HCT116 (cell line): ENCODE results near the gene ANKRD23.

Source experiments
- CBX3 ChIP-seq: IDR thresholded peaks from 2 replicates; pipeline ENCODE4 v1.6.1; 2012; ENCODE audit warnings: low read depth
- CEBPB ChIP-seq: IDR thresholded peaks from 2 replicates; pipeline ENCODE4 v1.6.1; 2012; ENCODE audit warnings: low read depth
- ELF1 ChIP-seq: IDR thresholded peaks from 2 replicates; pipeline ENCODE4 v1.6.1; 2012; ENCODE audit warnings: low read depth, borderline replicate concordance
- POLR2AphosphoS5 ChIP-seq: IDR thresholded peaks from 2 replicates; pipeline ENCODE4 v1.6.1; 2011; ENCODE audit warnings: mild to moderate bottlenecking, low read depth, low read length, moderate library complexity
- RAD21 ChIP-seq: IDR thresholded peaks from 2 replicates; pipeline ENCODE4 v1.6.1; 2012; ENCODE audit warnings: low read depth, mild to moderate bottlenecking
- TF ChIP-seq, protein P1 (sequence below), 3 experiments: fragments of 200-600 bp in 1 of 3; sonication (generic) in 1 of 3; IDR thresholded peaks in 2 of 3; conservative IDR thresholded peaks in 1 of 3; 2 replicates each; pipeline ENCODE4 v1.5.1; 2012 to 2017; ENCODE audit warnings: low read depth in 2 of 3, low read length in 2 of 3, antibody characterized with exemption in 1 of 3, borderline replicate concordance in 1 of 3, control low read depth in 1 of 3, mild to moderate bottlenecking in 1 of 3, mixed read lengths in 1 of 3, mixed run types in 1 of 3, moderate library complexity in 1 of 3; ENCODE audit not compliant: insufficient read depth in 1 of 3

DNA sequence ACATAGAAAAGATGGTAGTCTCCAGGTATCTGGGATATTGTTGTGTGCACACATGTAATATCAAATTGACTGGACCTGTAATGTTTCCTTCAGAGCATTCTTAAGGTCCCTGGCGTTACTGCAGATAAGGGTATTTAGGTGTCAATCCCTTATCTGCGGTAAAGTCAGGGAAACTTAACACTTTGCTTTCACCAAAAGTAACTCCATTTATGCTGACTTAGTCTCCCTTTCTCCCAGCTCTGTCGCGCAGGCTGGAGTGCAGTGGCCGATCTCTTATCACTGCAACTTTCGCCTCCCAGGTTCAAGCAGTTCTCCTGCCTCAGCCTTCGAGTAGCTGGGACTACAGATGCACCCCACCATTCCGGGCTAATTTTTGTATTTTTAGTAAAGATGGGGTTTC is 25.9 kb downstream of the ANKRD23 start:
- TF ChIP-seq POLR2AphosphoS5 (no peak), RAD21 (no peak), ELF1 (no peak), CEBPB (no peak), CBX3 (no peak)
- TF ChIP-seq, protein P1, sequence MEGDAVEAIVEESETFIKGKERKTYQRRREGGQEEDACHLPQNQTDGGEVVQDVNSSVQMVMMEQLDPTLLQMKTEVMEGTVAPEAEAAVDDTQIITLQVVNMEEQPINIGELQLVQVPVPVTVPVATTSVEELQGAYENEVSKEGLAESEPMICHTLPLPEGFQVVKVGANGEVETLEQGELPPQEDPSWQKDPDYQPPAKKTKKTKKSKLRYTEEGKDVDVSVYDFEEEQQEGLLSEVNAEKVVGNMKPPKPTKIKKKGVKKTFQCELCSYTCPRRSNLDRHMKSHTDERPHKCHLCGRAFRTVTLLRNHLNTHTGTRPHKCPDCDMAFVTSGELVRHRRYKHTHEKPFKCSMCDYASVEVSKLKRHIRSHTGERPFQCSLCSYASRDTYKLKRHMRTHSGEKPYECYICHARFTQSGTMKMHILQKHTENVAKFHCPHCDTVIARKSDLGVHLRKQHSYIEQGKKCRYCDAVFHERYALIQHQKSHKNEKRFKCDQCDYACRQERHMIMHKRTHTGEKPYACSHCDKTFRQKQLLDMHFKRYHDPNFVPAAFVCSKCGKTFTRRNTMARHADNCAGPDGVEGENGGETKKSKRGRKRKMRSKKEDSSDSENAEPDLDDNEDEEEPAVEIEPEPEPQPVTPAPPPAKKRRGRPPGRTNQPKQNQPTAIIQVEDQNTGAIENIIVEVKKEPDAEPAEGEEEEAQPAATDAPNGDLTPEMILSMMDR (IDR thresholded peaks at IDR 0.05 in 2 of 3, conservative IDR thresholded peaks at IDR 0.05 in 1 of 3; ENCODE audit: borderline replicate concordance in 1 of 3, insufficient read depth in 1 of 3, low read depth in 2 of 3, low read length in 2 of 3) = no peak
